ENCODE measurements around the gene TRIM65.

Gene TRIM65

DNA sequence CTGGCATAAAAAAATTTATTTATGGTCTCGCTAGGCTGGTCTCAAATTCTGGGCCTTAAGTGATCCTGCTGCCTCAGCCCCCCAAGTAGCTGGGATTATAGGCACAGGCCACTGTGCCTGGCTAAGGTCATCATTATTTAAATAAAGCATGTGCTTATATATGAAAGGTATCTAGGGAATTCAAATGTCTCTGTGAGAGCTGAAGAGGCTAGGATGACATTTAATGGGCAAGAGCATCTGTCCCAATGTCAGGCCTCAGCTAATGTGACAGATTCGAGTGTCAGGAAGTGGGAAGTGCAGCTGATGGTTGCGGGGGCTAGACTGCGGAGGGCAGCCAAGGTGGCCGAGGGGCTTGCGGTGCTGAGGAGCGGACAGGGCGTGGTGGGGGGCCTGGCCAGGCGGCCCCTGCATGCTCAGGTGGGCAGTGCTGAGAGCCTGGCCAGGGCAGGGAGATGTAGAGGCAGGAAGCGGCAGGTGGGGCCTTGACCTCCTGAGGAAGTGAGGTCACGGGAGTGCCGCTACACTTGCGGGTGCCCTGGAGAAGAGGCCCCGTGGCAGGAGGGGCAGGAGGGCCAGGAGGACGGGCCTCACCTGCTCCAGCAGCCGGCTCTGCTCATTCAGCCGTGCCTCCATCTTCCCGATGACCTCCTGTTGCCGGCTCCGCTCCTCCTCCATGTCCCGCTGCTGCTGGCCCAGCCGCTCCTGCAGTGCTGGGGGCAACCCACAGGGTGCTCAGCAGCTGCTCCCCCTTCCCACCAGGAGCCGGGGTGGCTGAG is 20.6 kb upstream of the TRIM65 start:
- TF ChIP-seq ZFX (IDR thresholded peaks at IDR 0.05; ENCODE audit: borderline replicate concordance), result no peak
- TF ChIP-seq, protein P1, sequence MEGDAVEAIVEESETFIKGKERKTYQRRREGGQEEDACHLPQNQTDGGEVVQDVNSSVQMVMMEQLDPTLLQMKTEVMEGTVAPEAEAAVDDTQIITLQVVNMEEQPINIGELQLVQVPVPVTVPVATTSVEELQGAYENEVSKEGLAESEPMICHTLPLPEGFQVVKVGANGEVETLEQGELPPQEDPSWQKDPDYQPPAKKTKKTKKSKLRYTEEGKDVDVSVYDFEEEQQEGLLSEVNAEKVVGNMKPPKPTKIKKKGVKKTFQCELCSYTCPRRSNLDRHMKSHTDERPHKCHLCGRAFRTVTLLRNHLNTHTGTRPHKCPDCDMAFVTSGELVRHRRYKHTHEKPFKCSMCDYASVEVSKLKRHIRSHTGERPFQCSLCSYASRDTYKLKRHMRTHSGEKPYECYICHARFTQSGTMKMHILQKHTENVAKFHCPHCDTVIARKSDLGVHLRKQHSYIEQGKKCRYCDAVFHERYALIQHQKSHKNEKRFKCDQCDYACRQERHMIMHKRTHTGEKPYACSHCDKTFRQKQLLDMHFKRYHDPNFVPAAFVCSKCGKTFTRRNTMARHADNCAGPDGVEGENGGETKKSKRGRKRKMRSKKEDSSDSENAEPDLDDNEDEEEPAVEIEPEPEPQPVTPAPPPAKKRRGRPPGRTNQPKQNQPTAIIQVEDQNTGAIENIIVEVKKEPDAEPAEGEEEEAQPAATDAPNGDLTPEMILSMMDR (IDR thresholded peaks at IDR 0.05), result no peak
- no peak overlapping the region for H3K27ac ChIP-seq

GRCh38 chr17:75915268-75915667 is 18.5 kb upstream of the TRIM65 start:
- H3K27ac ChIP-seq, result no peak overlapping the region
- TF ChIP-seq, protein P1 (IDR thresholded peaks at IDR 0.05), result no peak
- TF ChIP-seq ZFX (IDR thresholded peaks at IDR 0.05; ENCODE audit: borderline replicate concordance), result no peak

- no peak overlapping the region for H3K27ac ChIP-seq
- no peak for TF ChIP-seq ZFX (IDR thresholded peaks at IDR 0.05; ENCODE audit: borderline replicate concordance)
Measured at GRCh38 chr17:75914643-75915267, 18.0 kb upstream of the TRIM65 start.

DNA sequence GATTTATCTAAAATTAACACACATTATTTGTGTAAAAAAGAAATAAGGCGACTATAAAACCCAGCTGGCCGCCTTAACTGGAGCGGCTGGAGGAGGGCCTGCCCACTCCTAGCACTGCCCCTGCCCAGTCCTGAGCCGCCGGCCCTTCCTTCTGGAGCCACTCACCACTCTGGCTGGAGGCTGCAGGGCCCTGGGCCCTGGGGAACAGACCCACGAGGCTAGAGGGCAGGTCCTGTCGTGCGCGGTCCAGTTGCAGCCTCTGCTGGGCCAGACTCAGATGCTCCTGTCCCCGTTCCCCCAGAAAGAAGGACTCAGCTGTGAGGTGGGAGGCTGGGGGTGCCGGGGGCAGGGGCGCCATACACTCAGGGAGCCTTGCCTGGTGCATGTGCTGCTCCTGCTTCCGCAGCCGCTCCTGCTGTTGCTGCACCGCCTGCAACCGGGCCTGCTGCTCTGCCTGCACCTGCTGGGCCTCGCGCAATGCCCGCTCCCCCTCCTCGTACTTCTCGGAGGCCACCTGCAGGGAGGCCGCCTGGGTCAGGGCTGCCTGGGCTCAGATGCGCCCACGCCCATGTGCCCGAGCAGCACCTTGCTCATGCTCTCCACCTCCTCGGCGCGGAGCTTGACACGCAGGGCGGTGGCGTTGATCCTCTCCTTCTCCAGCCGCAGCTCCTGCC is 16.9 kb upstream of the TRIM65 start:
- TF ChIP-seq, protein P1 (IDR thresholded peaks at IDR 0.05), result no peak
- no peak overlapping the region for H3K27ac ChIP-seq

GRCh38 chr17:75910699-75911098 is 13.9 kb upstream of the TRIM65 start:
- no peak overlapping the region for H3K27ac ChIP-seq
- no peak for TF ChIP-seq ZFX (IDR thresholded peaks at IDR 0.05; ENCODE audit: borderline replicate concordance)
- TF ChIP-seq, protein P1 (IDR thresholded peaks at IDR 0.05), result no peak

- TF ChIP-seq ZFX (IDR thresholded peaks at IDR 0.05; ENCODE audit: borderline replicate concordance), result no peak
- TF ChIP-seq, protein P1 (IDR thresholded peaks at IDR 0.05), result no peak
- no peak overlapping the region for H3K27ac ChIP-seq
Measured at GRCh38 chr17:75909812-75910274, 13.1 kb upstream of the TRIM65 start.

DNA sequence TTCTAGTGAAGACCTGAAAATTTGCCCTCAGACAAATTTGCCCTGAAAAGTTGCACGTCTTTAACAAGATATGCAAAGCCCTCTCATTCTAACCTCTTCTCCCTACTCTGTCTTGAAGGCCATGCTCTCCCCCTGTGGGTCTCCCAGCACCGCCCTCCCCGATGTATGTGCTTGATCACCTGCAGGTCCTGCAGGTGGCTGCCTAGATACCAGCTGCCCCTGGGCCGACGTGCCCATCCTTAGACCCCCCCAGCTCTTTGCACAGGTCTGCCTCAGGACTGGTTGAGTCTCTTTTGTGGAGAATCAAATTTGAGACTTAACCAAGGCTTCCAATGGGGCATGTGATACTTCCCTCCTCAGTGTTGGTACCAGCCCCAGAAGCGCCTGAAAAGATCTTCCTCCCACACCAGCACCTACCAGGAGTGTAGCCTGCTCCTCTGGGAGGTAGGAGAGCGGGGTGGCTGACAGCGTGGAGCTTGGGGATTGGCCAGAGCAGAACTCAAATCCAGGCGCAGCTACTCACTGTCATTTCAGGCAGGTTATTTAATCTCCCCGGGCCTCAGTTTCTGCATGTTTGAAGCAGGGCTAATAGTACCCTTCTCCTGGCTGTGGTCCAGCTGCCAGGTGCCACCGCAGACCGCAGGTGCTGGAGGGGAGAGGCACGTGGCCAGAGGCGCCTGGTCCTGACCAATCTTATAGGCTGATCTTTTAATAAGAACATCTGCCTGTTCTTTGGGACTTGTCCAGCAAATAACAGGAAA is 12.5 kb upstream of the TRIM65 start:
- TF ChIP-seq, protein P1 (IDR thresholded peaks at IDR 0.05), result no peak
- no peak for TF ChIP-seq ZFX (IDR thresholded peaks at IDR 0.05; ENCODE audit: borderline replicate concordance)
- H3K27ac ChIP-seq, result no peak overlapping the region

All from 22Rv1 (cell line).